T-helper 1 cell (primary cell): ENCODE results near the gene PANK2.
A peak's percentile ranks its signal among the peaks of the same experiment; 100 is the strongest.
"Not testable (repeated sequence)": the region's sequence is repeated elsewhere in the genome, so short reads cannot be mapped to it uniquely, and the experiment has no call there.

Experiments used
- DNase-seq, 5 donors: peaks; one replicate each; pipeline ENCODE4 v3.0.0-alpha.2; 2012 to 2020
- total RNA-seq, 4 donors: gene quantifications; one replicate each; lab custom pipeline; 2026; lab: John Stamatoyannopoulos, UW

The PANK2 gene
- total RNA-seq = 71.8 to 77.9 (median 75.8) reads per million in 4 donors

- peak; percentile 89 to 98 (median 93) for DNase-seq
These were observed at the start of gene PANK2 for GRCh38 chr20:3888622-3889488. Gene PANK2 (plus strand): TSS chr20:3889387.

DNA sequence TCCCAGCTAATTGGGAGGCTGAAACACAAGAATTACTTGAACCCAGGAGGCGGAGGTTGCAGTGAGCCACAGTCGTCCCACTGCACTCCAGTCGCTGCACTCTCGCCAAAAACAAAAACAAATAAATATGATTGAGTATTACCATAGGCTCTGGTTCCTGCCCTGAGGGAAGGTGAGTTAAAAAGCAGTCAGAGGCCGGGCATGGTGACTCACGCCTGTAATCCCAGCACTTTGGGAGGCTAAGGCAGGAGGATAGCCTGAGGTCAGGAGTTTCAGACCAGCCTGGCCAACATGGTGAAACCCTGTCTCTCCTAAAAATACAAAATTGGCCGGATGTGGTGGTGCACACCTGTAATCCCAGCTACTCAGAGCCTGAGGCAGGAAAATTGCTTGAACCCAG lies 49.0 kb upstream of the PANK2 start:
- DNase-seq = not testable (repeated sequence)

DNA sequence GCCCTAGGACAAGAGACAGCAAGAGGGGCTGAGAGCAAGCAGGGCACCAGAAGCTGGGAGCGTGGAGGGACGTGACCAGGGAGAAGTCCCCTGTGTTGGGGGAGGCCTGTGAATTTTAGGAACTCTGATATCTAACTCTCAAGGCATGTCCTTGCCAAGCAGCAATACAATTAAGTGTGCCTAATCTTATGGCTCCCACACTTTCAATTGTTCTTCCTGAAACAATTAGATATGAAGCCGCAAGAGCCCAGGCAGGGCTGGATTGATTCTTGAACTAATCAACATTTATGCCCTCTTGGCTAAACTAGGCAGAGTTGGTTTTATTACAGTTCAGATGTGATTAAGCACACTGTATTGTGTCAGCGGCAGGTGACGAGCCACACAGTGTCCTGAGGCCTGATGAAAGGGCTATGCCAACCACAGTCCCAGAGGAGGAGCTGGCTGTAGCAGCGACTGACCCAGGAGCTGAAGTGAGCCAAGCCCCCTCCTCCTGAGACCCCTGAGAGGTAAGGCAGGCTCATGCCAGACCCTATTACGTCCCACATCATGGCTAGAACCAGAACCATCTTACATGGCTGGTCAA lies 46.7 kb upstream of the PANK2 start:
- DNase-seq = no peak

DNA sequence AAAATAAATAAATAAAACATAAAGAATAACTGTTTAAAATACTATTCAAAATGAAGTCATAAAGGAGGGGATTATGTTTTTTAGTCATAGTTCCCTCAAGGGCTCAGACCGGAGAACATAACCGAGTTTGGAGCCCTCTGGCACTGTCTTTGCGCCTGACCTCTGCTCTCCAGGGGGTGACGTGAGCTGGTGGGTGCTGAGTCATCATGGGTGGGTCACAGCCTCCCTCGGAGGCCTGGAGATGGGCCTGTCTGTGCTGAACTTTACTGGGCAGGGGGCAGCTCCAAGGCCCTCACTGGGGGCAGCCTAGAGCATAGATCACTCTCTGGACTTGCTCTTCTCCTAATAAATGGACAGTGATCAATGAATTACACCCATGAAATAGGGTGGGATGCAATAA lies 45.7 kb upstream of the PANK2 start:
- no peak for DNase-seq

GRCh38 chr20:3843990-3844619 lies 45.1 kb upstream of the PANK2 start:
- not testable (repeated sequence) for DNase-seq

DNA sequence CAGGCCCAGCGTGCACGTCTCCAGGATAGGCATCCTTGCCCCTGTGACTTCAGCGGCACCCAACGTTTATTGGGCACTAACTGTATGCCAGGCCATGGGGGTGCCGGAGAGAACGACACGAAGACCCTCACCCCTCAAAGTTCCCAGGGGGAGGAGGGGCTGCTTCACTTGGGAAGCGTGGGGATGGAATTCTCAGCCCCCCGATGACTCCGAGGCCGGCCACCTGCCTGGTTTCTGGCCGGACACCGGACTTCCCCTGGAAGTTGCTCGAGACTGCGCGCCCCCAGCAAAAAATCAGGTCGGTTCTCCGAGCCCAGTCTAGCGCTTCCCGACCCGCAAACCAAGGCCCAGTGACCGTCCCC lies 42.8 kb upstream of the PANK2 start:
- no peak for DNase-seq

- peak; percentile 68 to 86 (median 77) for DNase-seq
These were observed 42.3 kb upstream of the PANK2 start, which contains the start of gene MAVS for GRCh38 chr20:3846740-3847428. Gene MAVS (plus strand): TSS chr20:3846834. CDS start chr20:3854625, 7,791 bp downstream.

- no peak for DNase-seq
These were observed 41.7 kb upstream of the PANK2 start for GRCh38 chr20:3847429-3847940.

GRCh38 chr20:3848565-3848964 lies 40.6 kb upstream of the PANK2 start:
- no peak for DNase-seq

DNA sequence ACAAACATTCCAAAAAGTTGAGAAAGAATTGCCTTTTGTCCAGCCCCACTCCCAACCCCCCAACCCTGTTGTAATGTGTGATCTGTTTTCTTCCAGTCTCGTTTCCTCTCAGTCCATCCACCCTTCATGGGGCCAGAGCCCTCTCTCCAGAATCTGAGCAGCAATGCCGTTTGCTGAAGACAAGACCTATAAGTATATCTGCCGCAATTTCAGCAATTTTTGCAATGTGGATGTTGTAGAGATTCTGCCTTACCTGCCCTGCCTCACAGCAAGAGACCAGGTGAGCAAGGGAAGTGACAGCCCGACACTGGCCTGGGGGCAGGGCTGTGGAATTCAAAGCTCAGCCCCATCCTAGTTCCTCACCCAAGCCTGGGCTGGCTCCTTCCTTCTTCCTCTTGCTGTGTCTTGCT lies 34.7 kb upstream of the PANK2 start:
- DNase-seq = no peak

- DNase-seq = no peak
These were observed 31.8 kb upstream of the PANK2 start for GRCh38 chr20:3857405-3857804.

GRCh38 chr20:3858689-3859088 lies 30.5 kb upstream of the PANK2 start:
- no peak for DNase-seq

DNA sequence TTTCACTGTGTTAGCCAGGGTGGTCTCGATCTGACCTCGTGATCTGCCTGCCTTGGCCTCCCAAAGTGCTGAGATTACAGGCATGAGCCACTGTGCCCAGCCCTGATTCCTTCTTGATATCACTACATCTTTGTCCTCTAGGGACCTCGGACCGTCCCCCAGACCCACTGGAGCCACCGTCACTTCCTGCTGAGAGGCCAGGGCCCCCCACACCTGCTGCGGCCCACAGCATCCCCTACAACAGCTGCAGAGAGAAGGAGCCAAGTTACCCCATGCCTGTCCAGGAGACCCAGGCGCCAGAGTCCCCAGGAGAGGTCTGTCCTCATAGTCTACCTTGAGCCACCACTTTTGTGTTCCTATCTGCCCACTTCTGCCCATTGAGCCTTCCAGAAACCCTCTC lies 28.0 kb upstream of the PANK2 start:
- no peak for DNase-seq

DNA sequence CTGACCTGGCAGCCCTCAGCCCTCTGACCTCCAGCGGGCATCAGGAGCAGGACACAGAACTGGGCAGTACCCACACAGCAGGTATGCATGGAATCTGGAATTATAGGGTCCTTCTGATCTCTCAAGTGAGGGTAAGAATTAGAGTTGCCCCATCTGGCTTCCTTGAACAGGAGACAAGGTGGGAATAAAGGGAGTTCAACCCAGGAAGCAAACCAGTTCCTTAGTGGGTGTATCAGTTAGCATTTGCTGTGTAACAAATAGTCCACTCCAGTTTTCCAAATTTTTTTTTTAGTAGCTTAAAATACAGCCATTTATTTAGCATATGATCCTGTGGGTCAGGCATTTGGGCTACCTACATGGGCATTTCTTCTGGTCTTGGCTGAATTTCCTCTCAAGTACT lies 26.9 kb upstream of the PANK2 start:
- no peak for DNase-seq

DNA sequence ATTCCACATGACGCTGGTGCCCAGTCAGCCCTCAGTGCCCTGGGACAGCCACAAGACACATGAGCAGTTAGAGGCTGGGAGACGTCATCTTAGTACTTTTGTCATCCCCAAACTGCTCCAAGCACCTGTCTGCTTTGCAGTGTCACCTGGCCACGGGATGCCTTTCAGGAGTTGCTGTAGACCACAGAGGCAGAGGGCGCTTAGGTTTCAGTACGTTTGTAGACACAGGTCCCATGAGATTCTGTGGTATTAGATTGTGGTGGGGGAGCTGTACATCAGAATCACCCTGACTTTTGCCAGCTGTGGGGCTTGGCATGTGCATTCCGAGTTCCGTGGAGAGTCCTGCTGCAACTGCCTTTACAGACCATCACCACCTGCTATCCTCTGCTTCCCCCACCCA lies 25.9 kb upstream of the PANK2 start:
- no peak for DNase-seq

DNA sequence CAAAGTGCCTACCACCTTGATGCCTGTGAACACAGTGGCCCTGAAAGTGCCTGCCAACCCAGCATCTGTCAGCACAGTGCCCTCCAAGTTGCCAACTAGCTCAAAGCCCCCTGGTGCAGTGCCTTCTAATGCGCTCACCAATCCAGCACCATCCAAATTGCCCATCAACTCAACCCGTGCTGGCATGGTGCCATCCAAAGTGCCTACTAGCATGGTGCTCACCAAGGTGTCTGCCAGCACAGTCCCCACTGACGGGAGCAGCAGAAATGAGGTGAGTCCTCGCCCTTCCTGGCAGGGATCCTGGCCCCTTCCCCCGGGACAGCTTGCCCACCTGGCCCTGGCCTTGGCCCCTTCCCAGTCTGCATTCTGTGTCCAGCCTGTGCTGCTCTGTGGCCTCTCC lies 24.7 kb upstream of the PANK2 start:
- no peak for DNase-seq

- DNase-seq = no peak
These were observed 23.9 kb upstream of the PANK2 start for GRCh38 chr20:3865152-3865886.

DNA sequence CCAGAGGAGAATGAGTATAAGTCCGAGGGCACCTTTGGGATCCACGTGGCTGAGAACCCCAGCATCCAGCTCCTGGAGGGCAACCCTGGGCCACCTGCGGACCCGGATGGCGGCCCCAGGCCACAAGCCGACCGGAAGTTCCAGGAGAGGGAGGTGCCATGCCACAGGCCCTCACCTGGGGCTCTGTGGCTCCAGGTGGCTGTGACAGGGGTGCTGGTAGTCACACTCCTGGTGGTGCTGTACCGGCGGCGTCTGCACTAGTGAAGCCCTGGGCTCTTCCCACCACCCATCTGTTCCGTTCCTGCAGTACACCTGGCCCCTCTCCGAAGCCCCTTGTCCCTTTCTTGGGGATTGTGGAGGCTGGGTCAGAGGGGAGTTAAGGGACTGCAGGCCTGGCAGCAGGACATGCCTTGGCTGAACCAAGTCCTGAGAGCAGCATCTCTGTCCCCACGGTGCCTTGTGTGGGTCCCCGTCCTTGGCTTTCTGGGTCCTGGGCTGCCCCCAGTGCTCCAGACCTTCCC lies 23.2 kb upstream of the PANK2 start:
- no peak for DNase-seq

DNA sequence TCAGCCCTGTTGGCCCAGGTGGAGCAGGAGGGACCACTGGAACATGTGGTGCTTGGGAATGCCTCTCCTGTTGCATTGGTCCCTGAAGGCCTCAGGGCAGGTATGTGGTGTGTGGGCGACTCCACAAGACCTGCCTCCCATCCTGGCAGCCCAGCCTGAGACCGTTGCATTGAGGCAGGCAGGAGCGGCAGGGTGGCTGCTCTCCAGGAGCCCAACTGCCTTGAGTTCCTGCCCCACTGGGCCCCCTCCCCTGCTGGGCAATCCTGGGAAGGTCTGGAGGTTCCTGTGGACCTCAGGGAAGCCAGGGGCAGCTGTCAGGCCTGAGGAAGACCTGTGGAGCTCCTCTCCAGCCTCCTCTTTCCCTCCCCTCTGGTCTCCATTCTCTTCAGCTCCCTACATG lies 22.7 kb upstream of the PANK2 start:
- DNase-seq = no peak

DNA sequence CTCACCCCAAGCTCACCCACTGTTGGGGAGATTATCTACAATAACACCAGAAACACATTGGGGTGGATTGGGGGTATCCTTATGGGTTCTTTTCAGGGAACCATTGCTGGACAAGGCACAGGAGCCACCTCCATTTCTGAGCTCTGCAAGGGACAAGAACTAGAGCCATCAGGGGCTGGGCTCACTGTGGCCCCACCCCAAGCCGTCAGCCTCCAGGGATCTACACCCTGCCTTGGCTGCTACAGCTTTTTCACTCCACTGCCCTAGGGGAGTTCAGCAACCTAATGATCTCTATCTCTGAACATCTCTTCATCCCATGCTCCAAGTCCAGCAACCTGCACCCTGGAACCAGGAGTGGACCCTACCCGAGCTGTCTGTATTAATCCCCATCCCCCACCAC lies 21.4 kb upstream of the PANK2 start:
- no peak for DNase-seq

GRCh38 chr20:3869839-3870634 lies 19.1 kb upstream of the PANK2 start:
- DNase-seq = no peak
